Metanephros (tissue), 1 donor: ENCODE data around the gene GUCY2F. TPM values are rescaled to one million over a fixed set of nuclear protein-coding genes. Genes with fewer than 3 reads are reported as not detected.

Source experiments
- total RNA-seq: library from RNA; depleted of rRNA; stranded (reverse); fragments of >200 nt; gene quantifications from one replicate; pipeline ENCODE4 v1.2.3, GENCODE V29; 2014

Gene GUCY2F
- total RNA-seq = not detected

DNA sequence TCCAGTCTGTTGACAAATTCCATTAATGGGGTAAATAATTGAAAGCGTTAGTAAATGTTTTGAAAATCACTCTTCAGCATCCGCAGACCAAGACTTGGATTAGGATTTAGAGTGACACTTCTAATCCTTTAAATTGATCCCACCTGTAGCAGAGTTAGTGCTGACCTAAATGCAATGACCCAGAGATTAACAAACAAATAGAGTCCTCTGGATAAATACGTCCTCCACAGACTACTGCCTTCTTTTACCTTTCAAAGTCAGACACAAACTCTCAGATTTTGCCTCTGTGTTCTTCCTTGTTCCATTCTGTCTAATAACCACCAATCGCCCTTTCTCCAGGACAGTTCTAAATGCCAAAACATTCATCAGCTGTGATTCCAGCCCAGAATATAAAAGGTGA, at the start of gene GUCY2F:
TSS of gene GUCY2F (minus strand) at position 101 of the 400 bp plus-strand sequence. CDS start 6,150 bp downstream, outside the sequence.

Other genes with a start within 250 kb of the GUCY2F start
- 14.8 TPM for gene NXT2, start 54.8 kb upstream of the GUCY2F start, total RNA-seq
- 6.5 TPM for gene KCNE5, start 143.1 kb upstream of the GUCY2F start, total RNA-seq